ENCODE data around the gene SPHK1.

The SPHK1 gene

DNA sequence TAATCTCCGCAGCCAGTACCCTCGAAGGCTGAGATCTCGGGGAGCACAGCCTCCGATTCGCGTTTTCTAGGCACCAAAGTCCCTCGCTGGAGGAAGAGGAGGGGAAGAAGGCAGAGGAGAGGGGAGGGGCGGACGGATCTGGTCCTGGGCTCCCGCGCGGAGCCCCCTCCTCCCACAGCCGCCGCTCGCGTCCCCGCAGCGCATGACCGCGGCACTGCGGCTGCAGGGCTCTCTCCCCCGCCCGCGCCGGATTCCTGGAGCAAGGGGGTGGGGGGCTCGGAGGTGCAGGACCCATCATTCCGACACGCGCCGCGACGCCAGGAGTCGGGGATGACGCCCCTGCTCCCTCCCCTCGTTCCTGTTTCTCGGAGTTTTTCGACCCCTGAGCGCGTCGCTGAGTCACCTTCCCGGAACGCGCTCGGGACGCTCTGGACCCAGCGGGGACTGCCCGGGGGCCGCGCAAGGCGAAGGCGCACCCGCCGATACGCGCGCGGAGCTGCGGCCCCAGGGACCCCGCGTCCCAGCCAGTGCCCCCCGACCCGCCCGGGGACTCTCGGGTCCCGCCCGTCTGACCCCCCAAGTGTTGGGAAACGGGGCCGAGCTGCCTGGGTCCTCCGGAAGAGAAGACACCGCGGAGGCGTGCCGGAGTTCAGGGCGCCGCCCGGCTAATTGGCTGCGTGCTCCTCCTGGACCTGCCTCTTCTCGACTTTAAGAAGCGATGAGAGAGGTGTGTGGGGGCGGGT lies 1.4 kb upstream of the SPHK1 start:
- in situ Hi-C loops (cut with MboI; ENCODE audit: low sequenced_read_pairs), result loop anchor here (25.0 kb wide), 1 partner anchor 271 kb away; the partner anchor contains the start of gene EXOC7

DNA sequence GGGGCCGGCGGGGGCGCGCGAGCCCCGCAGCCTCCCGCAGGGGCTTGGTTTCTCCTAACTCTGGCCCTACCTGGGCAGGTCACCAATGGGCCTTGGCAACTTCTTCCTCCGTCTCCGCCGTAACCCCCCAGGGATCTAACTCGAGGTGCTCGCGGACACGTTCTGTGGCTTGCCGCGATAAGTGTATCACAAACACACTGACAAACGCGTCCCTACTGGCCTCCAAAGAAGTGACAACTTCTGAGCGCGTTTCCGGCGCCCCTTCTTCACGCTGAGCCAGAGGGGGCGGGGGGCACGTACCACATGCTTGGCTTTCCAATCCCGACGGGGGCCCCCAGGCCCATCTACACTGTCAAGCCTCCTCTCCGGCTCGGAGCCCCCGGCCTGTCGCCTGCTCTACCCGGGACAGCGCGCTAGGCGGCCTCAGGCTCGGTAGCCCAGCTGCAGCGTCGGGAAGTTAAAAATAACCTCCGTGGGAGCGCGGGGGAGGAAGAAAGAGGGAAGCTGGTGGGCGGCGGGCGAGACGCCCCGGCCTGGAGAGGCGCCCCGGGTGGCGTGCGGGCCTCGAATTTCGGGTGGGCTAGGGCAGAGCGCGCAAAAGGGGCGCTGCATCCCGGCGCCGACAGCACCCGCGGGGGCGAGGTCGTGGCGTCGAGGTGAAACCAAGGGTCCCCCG lies 725 bp upstream of the SPHK1 start:
- in situ Hi-C loops (cut with MboI; ENCODE audit: low sequenced_read_pairs), result loop anchor here (25.0 kb wide), 1 partner anchor 271 kb away; the partner anchor contains the start of gene EXOC7

DNA sequence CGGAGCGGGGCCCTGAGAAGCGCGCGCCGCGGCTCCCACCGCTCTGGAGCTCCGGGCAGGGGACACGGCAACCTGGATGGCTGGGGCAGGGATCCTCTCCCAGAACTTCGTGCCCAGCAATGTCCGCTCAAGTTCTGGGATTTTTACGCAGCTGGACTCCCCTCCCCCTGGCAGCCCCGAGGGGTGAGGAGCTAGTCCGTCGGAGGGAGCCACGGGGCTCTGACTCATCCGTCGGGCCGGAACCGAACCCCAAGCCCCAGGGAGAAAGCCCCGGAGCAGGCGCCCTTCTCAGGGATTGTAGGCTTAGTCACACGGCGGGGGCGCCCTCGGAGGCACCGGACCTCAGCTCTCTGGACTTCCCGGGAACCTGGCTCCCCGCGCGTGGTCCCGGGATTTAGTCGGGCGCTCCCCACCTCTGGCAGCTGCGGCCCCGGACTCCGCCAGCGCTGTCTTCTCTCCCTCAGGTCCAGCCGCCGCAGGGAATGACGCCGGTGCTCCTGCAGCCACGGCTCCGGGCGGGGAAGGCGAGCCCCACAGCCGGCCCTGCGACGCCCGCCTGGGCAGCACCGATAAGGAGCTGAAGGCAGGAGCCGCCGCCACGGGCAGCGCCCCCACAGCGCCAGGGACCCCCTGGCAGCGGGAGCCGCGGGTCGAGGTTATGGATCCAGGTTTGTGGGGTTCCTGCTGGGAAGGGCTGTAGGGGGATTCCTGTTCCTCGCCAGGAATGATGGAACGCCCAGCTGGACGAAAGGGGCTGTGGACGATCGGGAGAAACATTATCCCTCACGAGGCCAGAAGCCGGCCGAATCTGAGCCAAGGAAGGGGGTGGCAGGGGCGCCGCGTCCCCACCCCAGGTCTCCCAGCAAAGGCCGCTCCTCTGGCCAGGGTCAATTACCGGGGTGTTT lies 830 bp downstream of the SPHK1 start:
- in situ Hi-C loops (cut with MboI; ENCODE audit: low sequenced_read_pairs), result loop anchor here (25.0 kb wide), 1 partner anchor 273 kb away; the partner anchor contains the start of gene EXOC7

DNA sequence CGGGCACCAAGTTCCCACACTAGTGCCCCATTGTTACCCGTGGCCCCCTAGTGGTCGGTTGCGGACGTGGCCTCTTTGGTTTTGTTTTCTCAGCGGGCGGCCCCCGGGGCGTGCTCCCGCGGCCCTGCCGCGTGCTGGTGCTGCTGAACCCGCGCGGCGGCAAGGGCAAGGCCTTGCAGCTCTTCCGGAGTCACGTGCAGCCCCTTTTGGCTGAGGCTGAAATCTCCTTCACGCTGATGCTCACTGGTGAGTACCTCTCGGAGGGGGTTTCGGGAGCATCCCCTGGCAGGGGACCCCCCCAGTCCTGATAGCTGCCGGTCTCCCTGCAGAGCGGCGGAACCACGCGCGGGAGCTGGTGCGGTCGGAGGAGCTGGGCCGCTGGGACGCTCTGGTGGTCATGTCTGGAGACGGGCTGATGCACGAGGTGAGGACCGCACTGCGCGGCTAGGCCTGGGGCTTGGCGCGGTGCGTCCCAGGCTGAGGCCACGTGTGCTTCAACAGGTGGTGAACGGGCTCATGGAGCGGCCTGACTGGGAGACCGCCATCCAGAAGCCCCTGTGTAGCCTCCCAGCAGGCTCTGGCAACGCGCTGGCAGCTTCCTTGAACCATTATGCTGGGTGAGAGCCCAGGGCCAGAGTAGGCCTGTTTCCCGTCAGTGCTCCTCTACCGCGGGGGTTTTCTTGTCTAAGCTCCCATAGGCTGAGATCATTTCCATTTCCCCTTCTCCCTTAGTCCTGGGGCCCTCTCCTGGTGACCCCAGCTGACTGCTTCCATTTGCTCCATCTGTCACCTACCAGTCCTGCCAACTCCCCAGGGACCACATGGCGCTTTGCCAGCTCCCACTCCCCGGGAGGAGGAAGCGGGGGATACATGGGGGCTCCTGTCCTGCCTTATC lies 1.7 kb downstream of the SPHK1 start:
- in situ Hi-C loops (cut with MboI; ENCODE audit: low sequenced_read_pairs), result loop anchor here (25.0 kb wide), 1 partner anchor 274 kb away; the partner anchor contains the start of gene EXOC7

DNA sequence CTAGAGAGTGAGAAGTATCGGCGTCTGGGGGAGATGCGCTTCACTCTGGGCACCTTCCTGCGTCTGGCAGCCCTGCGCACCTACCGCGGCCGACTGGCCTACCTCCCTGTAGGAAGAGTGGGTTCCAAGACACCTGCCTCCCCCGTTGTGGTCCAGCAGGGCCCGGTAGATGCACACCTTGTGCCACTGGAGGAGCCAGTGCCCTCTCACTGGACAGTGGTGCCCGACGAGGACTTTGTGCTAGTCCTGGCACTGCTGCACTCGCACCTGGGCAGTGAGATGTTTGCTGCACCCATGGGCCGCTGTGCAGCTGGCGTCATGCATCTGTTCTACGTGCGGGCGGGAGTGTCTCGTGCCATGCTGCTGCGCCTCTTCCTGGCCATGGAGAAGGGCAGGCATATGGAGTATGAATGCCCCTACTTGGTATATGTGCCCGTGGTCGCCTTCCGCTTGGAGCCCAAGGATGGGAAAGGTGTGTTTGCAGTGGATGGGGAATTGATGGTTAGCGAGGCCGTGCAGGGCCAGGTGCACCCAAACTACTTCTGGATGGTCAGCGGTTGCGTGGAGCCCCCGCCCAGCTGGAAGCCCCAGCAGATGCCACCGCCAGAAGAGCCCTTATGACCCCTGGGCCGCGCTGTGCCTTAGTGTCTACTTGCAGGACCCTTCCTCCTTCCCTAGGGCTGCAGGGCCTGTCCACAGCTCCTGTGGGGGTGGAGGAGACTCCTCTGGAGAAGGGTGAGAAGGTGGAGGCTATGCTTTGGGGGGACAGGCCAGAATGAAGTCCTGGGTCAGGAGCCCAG lies 2.8 kb downstream of the SPHK1 start:
- in situ Hi-C loops (cut with MboI; ENCODE audit: low sequenced_read_pairs), result loop anchor here (25.0 kb wide), 1 partner anchor 275 kb away; the partner anchor contains the start of gene EXOC7

DNA sequence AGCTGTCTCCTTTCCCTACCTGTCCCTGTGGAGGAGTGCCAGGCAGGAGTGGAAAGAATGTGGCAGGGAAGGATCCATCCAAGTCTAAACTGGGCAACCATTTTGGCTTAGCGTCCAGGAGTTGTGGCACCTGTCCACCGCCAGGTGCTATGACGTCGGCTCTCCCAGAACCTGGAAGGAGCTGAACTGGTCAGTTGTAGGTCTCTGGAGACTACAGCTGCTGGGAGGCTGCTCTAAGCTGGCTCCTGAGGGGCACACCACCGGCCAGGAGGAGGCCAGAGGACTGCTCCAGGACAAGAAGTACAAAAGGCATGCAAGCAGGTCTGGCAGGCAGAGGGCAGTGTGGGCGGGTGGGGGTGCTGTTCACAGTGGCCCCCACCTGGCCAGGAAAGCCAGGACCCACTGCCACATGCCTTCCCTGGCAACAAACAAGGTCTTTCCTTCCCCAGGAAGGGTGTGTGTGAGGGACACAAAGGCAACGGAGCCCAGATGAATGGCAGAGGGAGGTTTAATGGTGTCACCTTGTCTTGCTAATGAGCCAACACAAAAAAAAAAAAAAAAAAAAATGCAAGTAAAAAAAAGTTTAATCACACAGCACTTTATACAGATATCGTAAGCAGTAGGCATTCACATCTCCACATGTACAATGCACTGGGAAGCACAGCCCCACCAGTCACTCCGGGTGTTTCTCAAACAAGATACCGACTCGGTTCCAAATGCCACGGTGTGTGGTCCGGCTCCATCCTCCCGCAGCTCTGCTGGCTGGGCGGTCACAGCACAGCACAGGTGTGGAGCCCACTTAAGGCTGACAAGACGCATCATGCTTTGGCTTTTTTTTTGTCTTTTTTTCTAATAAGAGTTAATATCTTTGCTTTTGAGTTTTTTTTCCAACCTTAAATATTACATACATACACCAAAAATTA lies 4.8 kb downstream of the SPHK1 start:
- in situ Hi-C loops (cut with MboI; ENCODE audit: low sequenced_read_pairs), result loop anchor here (25.0 kb wide), 1 partner anchor 277 kb away; the partner anchor contains the start of gene EXOC7

DNA sequence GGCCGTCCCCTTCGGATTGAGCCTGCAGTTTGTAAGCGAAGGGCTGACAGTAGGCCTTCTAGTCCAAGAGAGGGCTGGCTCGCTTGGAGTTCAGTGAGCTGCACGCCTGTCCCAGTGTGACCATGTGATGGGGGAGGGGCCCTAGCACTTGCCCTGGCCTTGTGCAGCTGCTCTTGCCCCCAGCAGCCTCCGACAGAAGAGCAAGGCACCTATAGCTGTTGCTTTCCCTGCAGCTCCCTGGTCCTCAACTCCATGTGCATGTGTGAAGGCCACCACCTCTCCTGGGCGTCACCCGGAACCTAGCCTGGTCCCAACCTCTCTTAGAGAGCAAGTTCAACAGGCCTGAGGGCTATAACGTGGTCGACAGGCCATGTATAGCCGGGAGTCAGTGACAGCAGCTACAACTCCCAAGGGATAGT lies 5.6 kb downstream of the SPHK1 start:
- in situ Hi-C loops (cut with MboI; ENCODE audit: low sequenced_read_pairs), result loop anchor here (25.0 kb wide), 1 partner anchor 278 kb away; the partner anchor contains the start of gene EXOC7

DNA sequence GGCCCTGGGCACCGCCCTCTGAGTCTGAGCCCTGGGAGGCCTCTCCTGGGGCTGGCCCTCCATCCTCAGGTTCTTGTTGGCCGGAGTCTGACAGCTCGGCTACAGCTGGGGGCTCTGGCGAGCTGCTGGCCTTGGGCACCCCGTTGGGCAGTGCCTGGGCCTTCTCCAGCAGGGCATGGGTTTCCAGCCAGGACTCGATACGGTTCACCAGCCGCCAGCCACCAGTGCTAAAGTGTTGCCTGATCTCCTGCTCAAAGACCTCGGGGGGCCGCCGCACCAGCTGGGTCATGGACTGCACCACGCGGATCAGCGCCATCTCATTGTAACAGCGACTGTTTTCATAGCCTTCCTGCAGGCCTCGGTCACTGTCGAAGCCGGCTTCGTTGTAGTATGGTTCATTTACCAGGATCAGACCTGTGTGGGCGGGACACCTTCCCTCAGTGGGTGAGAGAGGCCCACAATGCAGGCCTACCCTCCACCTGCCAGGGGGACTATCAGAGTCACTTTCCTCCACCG lies 6.8 kb downstream of the SPHK1 start:
- in situ Hi-C loops (cut with MboI; ENCODE audit: low sequenced_read_pairs), result loop anchor here (25.0 kb wide), 1 partner anchor 279 kb away; the partner anchor contains the start of gene EXOC7

DNA sequence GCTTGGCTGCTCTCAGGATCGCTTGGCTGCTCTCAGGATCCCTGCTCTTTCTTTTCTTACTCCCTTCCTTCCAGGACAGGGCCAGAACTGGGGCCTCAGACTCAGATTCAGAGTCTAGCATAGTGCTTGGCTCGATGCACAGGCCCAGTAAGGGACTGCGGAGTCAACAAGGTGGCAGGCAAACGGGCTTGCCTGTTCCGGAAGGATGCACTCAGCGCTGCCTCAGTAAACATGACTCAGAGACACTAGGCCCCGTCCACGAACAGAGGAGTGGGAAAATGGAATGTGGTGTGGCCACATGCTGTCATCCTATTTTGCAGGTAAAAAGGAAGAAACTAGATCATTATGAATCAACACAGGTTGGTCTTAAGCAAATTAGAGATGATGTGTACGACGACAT lies 9.8 kb downstream of the SPHK1 start:
- in situ Hi-C loops (cut with MboI; ENCODE audit: low sequenced_read_pairs), result loop anchor here (25.0 kb wide), 1 partner anchor 282 kb away; the partner anchor contains the start of gene EXOC7

DNA sequence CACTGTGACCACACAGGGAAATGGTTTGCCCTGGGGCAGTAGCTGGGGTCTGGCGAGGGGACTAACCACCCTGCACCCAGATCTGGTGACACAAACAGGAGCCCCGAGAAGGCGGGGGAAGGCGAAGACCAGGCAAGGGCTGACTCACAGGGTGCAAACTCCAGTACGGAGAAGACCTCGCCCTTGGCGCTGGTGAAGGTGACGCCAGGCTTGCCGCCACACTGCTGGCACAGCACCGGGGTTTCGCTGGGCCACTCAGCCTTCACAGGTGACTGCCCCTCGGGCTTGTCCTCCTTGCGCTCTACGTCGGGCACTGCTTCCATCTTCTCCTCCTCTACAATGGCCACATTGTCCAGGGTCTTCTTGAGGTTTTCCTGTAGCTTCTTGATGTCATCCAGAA lies 11.6 kb downstream of the SPHK1 start:
- in situ Hi-C loops (cut with MboI; ENCODE audit: low sequenced_read_pairs), result loop anchor here (5.0 to 25.0 kb wide), 2 partner anchors 94 to 284 kb away; partner anchors contain the start of gene EXOC7

DNA sequence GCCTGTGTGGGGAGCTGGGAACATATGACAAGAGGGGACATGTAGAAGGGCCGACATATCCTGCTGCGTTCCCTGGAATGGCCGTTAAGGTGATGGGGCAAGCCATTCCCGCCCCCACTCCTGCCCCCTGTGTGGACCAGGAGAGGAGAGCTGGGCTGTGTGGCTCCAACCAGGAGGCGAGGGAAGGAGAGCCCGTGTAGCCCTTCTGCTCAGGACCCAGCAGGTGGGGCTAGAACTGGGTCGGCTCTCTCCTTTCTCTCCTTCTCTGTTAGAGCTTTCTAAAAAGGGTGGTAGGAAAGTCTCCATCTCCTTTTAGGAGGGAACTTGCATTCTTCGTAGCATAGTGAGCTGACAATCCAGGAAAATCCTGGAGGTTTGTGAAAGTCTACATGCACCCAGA lies 12.8 kb downstream of the SPHK1 start:
- in situ Hi-C loops (cut with MboI; ENCODE audit: low sequenced_read_pairs), result loop anchor here (5.0 to 25.0 kb wide), 2 partner anchors 95 to 285 kb away; partner anchors contain the start of gene EXOC7

DNA sequence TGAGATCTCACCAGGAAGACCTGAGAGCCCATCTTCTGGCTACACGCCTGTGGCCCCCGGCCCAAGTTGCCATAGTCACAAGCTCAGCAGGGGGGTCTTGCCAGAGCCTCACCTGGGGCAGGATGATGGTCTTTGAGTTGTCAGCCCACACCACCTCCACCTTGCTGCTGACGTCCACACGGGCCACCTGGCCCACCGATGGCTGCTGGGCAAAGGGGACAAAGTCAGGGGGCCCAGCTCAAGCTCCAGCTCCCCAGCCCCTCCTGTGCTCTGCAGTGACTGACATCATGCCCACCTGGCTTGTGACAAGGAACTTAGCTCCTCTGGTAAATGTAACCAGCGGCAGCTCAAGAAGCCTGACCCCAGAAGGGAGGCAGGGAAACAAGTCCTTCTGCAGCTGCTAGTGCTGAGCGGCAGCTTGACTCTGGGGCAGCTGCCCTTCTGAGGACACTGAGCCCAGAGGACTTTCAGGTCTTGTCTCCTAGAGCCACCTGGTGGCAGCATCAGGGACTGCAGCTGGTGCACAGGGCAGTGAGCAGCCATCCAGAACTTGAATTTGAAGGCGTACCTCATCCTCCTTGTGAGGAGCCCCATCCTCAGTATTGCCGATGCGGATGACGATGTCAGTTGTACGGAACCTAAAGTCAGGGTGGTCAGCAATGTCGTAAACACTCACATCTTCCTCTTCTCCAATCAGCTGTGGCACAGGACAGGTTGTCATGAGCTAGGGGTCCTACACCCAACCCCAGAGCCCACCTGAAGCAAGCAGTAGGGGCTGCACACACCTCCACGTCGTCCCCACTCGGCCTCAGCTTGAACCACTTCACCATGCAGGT lies 13.5 kb downstream of the SPHK1 start:
- in situ Hi-C loops (cut with MboI; ENCODE audit: low sequenced_read_pairs), result loop anchor here (5.0 to 25.0 kb wide), 2 partner anchors 96 to 286 kb away; partner anchors contain the start of gene EXOC7

DNA sequence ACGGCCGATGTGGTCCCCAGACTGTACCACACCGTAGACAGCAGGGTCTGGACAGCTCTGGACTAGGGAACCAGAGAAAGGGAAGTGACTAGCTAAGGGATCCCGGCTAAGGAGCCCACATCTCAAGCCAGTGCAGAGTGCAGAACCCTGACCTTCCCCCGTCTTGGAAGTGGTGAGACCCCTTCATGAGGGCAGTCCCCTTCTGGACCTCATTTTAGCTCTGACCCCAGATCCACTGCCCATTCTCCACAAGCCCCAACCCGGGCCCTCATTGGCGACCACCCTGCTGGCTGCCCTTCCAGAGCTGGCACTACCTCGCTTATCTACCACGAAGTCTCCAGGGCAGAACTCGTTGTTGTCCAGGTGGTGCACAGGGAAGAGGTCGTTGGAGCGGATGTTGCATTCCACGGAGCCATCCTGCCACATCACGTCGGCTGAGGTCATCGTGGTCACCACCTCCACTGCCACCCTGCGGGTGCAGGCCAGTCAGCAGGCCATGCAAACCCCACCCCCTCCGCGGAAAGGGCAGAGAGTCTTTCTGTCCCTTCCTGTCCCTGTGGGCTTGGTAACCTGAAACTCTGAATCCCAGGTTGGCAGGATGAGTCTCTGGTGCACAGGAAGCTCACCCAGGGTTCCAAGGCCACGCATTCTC lies 14.2 kb downstream of the SPHK1 start:
- in situ Hi-C loops (cut with MboI; ENCODE audit: low sequenced_read_pairs), result loop anchor here (5.0 to 25.0 kb wide), 2 partner anchors 96 to 286 kb away; partner anchors contain the start of gene EXOC7

DNA sequence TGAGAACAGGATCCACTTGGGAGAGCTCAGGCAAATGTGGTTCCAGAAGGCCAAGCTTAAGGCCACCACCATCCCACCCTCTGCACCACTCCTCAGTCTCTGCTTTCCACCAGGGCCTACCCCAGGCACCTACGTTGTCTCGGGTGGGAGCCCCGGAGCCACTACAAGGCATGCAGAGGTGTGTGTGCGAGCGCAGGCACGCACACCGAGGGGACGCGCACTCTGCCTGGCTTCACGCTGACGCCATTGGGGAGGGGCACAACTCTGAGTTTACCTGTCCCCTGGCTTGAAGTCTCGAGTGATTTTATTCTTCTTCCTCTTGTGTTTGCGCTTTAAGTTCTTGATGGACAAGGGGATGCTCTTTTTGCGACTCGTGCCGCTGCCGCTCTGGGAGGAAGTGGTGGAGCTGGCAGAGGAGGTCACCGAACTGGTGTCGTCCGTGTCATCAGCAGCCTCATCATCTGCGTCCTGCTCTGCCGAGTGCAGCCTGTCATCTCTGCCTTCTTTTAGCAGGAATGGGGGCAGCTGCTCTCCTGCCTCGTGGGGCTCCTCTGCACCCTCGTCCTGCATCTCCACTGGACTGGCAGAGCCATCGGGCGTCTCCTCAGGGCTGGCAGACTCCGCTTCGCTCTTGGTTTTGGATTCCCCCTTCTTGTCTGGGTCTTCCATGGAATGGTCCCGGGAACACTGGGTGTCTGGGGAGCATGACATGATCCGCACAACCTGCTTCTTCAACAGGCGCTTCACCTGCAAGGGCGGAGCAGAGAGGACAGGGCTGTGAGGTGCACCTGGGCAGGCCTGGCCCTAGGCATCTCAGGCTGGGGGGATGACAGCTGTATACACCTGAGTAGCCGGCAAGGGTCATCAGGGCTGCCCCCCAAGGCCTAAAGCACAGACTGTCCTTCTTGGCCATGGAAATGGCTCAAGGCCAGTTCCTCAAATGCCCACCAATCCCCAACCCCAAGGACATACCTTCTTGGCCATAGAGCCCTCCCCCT lies 15.1 kb downstream of the SPHK1 start:
- in situ Hi-C loops (cut with MboI; ENCODE audit: low sequenced_read_pairs), result loop anchor here (5.0 to 25.0 kb wide), 3 partner anchors 97 to 287 kb away; partner anchors contain the start of genes EXOC7 and RHBDF2

All from HL-60/S4 (cell line).